HEK293 (cell line): Measurements from ENCODE around the gene ZNF761.
A peak's percentile ranks its signal among the peaks of the same experiment; 100 is the strongest.

Experiments
- CTCF ChIA-PET: fragments of 350-600 bp; formaldehyde crosslinking; extraction: SDS; loops from one replicate; lab custom pipeline; 2021; ENCODE audit warnings: antibody characterized with exemption; lab: Yijun Ruan, JAX
- POLR2A ChIA-PET: fragments of 300-600 bp; formaldehyde crosslinking; extraction: SDS; loops from one replicate; lab custom pipeline; 2020; ENCODE audit warnings: antibody characterized with exemption, inconsistent platforms; lab: Yijun Ruan, JAX
- H3K27ac ChIP-seq: fragments of 200-500 bp; sonication (Bioruptor generic); 2 replicates; pipeline ENCODE4 v1.5.1; 2014; ENCODE audit warnings: low read depth, low read length, control low read depth, inconsistent platforms; ENCODE audit errors: extremely low read depth
- H3K36me3 ChIP-seq, 2 experiments: fragments of 200-500 bp in 1 of 2; sonication (Bioruptor generic) in 1 of 2; 1 replicate in 1 of 2; 2 replicates in 1 of 2; pipeline ENCODE4 v1.5.1; 2014 to 2017; ENCODE audit warnings: inconsistent platforms in 2 of 2, low read length in 2 of 2; ENCODE audit not compliant: control insufficient read depth in 2 of 2, insufficient read depth in 1 of 2
- H3K4me1 ChIP-seq: fragments of 200-500 bp; sonication (Bioruptor generic); 2 replicates; pipeline ENCODE4 v1.5.1; 2014; ENCODE audit warnings: mild to moderate bottlenecking, low read length, inconsistent platforms; ENCODE audit not compliant: control insufficient read depth, insufficient read depth
- H3K4me3 ChIP-seq: 2 replicates; pipeline ENCODE4 v1.5.1; 2011; ENCODE audit warnings: low read depth, mild to moderate bottlenecking, control low read depth, low read length, moderate library complexity
- H3K9me3 ChIP-seq: fragments of 200-500 bp; sonication (Bioruptor generic); 2 replicates; pipeline ENCODE4 v1.5.1; 2014; ENCODE audit warnings: low read depth, low read length, inconsistent platforms; ENCODE audit not compliant: control insufficient read depth, insufficient read depth
- BCL11A ChIP-seq: fragments of 450-650 bp; formaldehyde crosslinking; IDR thresholded peaks from 2 replicates; pipeline ENCODE4 v1.5.1; 2016; ENCODE audit warnings: low read depth, missing biosample characterization, missing genetic modification characterization
- KLF8 ChIP-seq: fragments of 450-650 bp; formaldehyde crosslinking; IDR thresholded peaks from 2 replicates; pipeline ENCODE4 v1.5.1; 2016; ENCODE audit warnings: missing biosample characterization, missing genetic modification characterization
- REPIN1 ChIP-seq: fragments of 450-650 bp; formaldehyde crosslinking; IDR thresholded peaks from 2 replicates; pipeline ENCODE4 v1.5.1; 2017; ENCODE audit warnings: missing biosample characterization, missing genetic modification characterization, low read depth
- SP3 ChIP-seq: fragments of 450-650 bp; formaldehyde crosslinking; IDR thresholded peaks from 2 replicates; pipeline ENCODE4 v1.5.1; 2016; ENCODE audit warnings: missing biosample characterization, missing genetic modification characterization
- ZBTB20 ChIP-seq: fragments of 450-650 bp; formaldehyde crosslinking; IDR thresholded peaks from 2 replicates; pipeline ENCODE4 v1.5.1; 2016; ENCODE audit warnings: missing biosample characterization, missing genetic modification characterization
- ZBTB8A ChIP-seq: fragments of 450-650 bp; formaldehyde crosslinking; IDR thresholded peaks from 2 replicates; pipeline ENCODE4 v1.5.1; 2016; ENCODE audit warnings: missing biosample characterization, missing genetic modification characterization
- ZFP37 ChIP-seq: fragments of 450-650 bp; formaldehyde crosslinking; IDR thresholded peaks from 2 replicates; pipeline ENCODE4 v1.5.1; 2016; ENCODE audit warnings: missing biosample characterization, missing genetic modification characterization
- ZIC2 ChIP-seq: fragments of 450-650 bp; formaldehyde crosslinking; IDR thresholded peaks from 2 replicates; pipeline ENCODE4 v1.5.1; 2016; ENCODE audit warnings: missing biosample characterization, missing genetic modification characterization
- ZNF114 ChIP-seq: fragments of 450-650 bp; formaldehyde crosslinking; IDR thresholded peaks from 2 replicates; pipeline ENCODE4 v1.5.0; 2017; ENCODE audit warnings: missing biosample characterization, missing genetic modification characterization
- ZNF121 ChIP-seq: fragments of 450-650 bp; formaldehyde crosslinking; IDR thresholded peaks from 2 replicates; pipeline ENCODE4 v1.5.1; 2016; ENCODE audit warnings: missing biosample characterization, missing genetic modification characterization
- ZNF280C ChIP-seq: fragments of 450-650 bp; formaldehyde crosslinking; IDR thresholded peaks from 2 replicates; pipeline ENCODE4 v1.5.1; 2016; ENCODE audit warnings: missing biosample characterization, missing genetic modification characterization
- ZNF324 ChIP-seq: fragments of 450-650 bp; formaldehyde crosslinking; IDR thresholded peaks from 2 replicates; pipeline ENCODE4 v1.5.1; 2016; ENCODE audit warnings: missing biosample characterization, missing genetic modification characterization
- ZNF335 ChIP-seq: fragments of 450-650 bp; formaldehyde crosslinking; conservative IDR thresholded peaks from 2 replicates; pipeline ENCODE4 v1.5.1; 2016; ENCODE audit warnings: missing biosample characterization, missing genetic modification characterization
- ZNF37A ChIP-seq: fragments of 450-650 bp; IDR thresholded peaks from 2 replicates; pipeline ENCODE4 v1.5.1; 2018; ENCODE audit warnings: missing biosample characterization, missing genetic modification characterization
- ZNF391 ChIP-seq: fragments of 450-650 bp; formaldehyde crosslinking; IDR thresholded peaks from 2 replicates; pipeline ENCODE4 v1.5.1; 2016; ENCODE audit warnings: low read depth, missing biosample characterization, missing genetic modification characterization, borderline replicate concordance
- ZNF416 ChIP-seq: fragments of 450-650 bp; formaldehyde crosslinking; IDR thresholded peaks from 2 replicates; pipeline ENCODE4 v1.5.1; 2016; ENCODE audit warnings: missing biosample characterization, missing genetic modification characterization
- ZNF473 ChIP-seq: fragments of 450-650 bp; formaldehyde crosslinking; IDR thresholded peaks from 2 replicates; pipeline ENCODE4 v1.5.1; 2017; ENCODE audit warnings: missing biosample characterization, missing genetic modification characterization
- ZNF488 ChIP-seq: fragments of 450-650 bp; formaldehyde crosslinking; IDR thresholded peaks from 2 replicates; pipeline ENCODE4 v1.5.1; 2016; ENCODE audit warnings: missing biosample characterization, missing genetic modification characterization
- ZNF514 ChIP-seq: fragments of 450-650 bp; formaldehyde crosslinking; IDR thresholded peaks from 2 replicates; pipeline ENCODE4 v1.5.1; 2016; ENCODE audit warnings: missing biosample characterization, missing genetic modification characterization
- ZNF555 ChIP-seq: fragments of 450-650 bp; formaldehyde crosslinking; conservative IDR thresholded peaks from 2 replicates; pipeline ENCODE4 v1.5.1; 2017; ENCODE audit warnings: missing biosample characterization, mild to moderate bottlenecking, missing genetic modification characterization, inconsistent platforms
- ZNF624 ChIP-seq: fragments of 450-650 bp; formaldehyde crosslinking; IDR thresholded peaks from 2 replicates; pipeline ENCODE4 v1.5.1; 2017; ENCODE audit warnings: missing biosample characterization, missing genetic modification characterization
- ZNF645 ChIP-seq: fragments of 450-650 bp; formaldehyde crosslinking; IDR thresholded peaks from 2 replicates; pipeline ENCODE4; 2016; ENCODE audit warnings: missing biosample characterization, missing genetic modification characterization
- ZNF664 ChIP-seq: fragments of 450-650 bp; formaldehyde crosslinking; IDR thresholded peaks from 2 replicates; pipeline ENCODE4 v1.5.1; 2016; ENCODE audit warnings: missing biosample characterization, missing genetic modification characterization
- ZNF707 ChIP-seq: fragments of 450-650 bp; formaldehyde crosslinking; IDR thresholded peaks from 2 replicates; pipeline ENCODE4 v1.5.1; 2016; ENCODE audit warnings: missing biosample characterization, missing genetic modification characterization
- ZNF747 ChIP-seq: fragments of 450-650 bp; formaldehyde crosslinking; IDR thresholded peaks from 2 replicates; pipeline ENCODE4 v1.5.1; 2016; ENCODE audit warnings: missing biosample characterization, missing genetic modification characterization
- ZNF777 ChIP-seq: fragments of 450-650 bp; formaldehyde crosslinking; IDR thresholded peaks from 2 replicates; pipeline ENCODE4 v1.5.1; 2017; ENCODE audit warnings: missing biosample characterization, missing genetic modification characterization, borderline replicate concordance
- ZNF830 ChIP-seq: fragments of 450-650 bp; IDR thresholded peaks from 2 replicates; pipeline ENCODE4 v1.5.0; 2018; ENCODE audit warnings: missing biosample characterization, missing genetic modification characterization, low read depth, mild to moderate bottlenecking, moderate library complexity
- ZNF837 ChIP-seq: fragments of 450-650 bp; formaldehyde crosslinking; IDR thresholded peaks from 2 replicates; pipeline ENCODE4 v1.5.1; 2016; ENCODE audit warnings: missing biosample characterization, missing genetic modification characterization
- TF ChIP-seq, protein P1 (sequence below): fragments of 450-650 bp; formaldehyde crosslinking; IDR thresholded peaks from 2 replicates; pipeline ENCODE4 v1.5.1; 2016; ENCODE audit warnings: missing biosample characterization, missing genetic modification characterization
- TF ChIP-seq, protein P2 (sequence below): fragments of 450-650 bp; formaldehyde crosslinking; conservative IDR thresholded peaks from 2 replicates; pipeline ENCODE4 v1.5.1; 2016; ENCODE audit warnings: low read depth, missing biosample characterization, missing genetic modification characterization

The ZNF761 gene

DNA sequence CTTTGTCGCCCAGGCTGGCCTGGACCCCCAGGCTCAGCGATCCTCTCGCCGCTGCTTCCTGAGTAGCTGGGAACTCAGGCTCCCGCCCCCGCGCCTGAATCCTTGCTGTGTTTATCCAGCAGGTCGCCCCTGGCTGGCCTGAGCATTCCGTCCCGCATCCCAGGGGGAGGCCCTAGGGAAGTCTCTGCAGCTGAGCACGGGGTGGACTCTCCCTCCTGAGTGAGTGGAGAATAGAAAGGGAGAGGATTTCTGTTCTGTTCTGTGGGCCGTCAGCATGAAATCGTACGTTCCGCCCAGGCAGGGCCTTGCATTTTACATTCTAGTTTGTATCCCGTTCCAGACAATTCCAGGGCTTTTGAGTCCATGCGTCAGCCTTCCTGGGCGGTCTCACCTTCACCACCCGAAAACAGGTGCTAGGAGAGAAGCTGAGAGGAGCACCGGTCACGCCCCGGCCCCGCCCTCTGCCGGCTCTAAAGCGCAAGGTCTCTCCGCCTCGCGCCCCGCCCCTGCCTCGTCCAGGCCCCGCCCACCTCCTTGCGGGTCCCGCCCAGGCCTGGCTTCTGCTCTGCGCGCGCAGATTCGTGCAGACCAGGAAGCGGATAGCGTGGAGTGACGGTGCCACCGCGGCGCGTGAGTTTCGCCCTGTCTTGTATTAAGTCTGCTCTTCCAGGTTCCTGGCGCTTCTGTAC is at the start of gene ZNF761:
TSS of gene ZNF761 (plus strand) at position 586 of the 689 bp plus-strand sequence. CDS start 15,285 bp downstream, outside the sequence.
- no peaks in the 10 kb centered on the region for H3K9me3 ChIP-seq
- peak within 1 kb of the TSS; percentile 94 for H3K4me3 ChIP-seq
- ChIA-PET CTCF (interaction anchor here (0.6 to 1.0 kb wide), 4 partner anchors 100 to 361 kb away, joined by 3 to 6 read pairs (median 4); no protein-coding TSS in a partner anchor), POLR2A (no interaction called here)
- H3K27ac ChIP-seq, result no peak within 1 kb of the TSS; the same call in 1 of the 2 replicates
- peaks cover 13 to 29% of the 10 kb centered on the region in 2 experiments for H3K36me3 ChIP-seq
- H3K4me1 ChIP-seq, result no peaks in the 10 kb centered on the region
- TF ChIP-seq SP3 (tag by site-specific recombination), result peak; percentile 92
- TF ChIP-seq ZNF391 (tag by site-specific recombination), result no peak
- TF ChIP-seq ZIC2 (tag by site-specific recombination), result no peak
- TF ChIP-seq ZNF514 (tag by site-specific recombination), result no peak
- no peak for TF ChIP-seq ZNF114 (tag by site-specific recombination)
- TF ChIP-seq REPIN1 (tag by site-specific recombination), result no peak
- peak; percentile 90 for TF ChIP-seq ZBTB8A (tag by site-specific recombination)
- TF ChIP-seq ZNF416 (tag by site-specific recombination), result no peak
- no peak for TF ChIP-seq ZNF664
- TF ChIP-seq, protein P1, sequence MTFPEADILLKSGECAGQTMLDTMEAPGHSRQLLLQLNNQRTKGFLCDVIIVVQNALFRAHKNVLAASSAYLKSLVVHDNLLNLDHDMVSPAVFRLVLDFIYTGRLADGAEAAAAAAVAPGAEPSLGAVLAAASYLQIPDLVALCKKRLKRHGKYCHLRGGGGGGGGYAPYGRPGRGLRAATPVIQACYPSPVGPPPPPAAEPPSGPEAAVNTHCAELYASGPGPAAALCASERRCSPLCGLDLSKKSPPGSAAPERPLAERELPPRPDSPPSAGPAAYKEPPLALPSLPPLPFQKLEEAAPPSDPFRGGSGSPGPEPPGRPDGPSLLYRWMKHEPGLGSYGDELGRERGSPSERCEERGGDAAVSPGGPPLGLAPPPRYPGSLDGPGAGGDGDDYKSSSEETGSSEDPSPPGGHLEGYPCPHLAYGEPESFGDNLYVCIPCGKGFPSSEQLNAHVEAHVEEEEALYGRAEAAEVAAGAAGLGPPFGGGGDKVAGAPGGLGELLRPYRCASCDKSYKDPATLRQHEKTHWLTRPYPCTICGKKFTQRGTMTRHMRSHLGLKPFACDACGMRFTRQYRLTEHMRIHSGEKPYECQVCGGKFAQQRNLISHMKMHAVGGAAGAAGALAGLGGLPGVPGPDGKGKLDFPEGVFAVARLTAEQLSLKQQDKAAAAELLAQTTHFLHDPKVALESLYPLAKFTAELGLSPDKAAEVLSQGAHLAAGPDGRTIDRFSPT (tag by site-specific recombination), result no peak
- TF ChIP-seq ZNF624 (tag by site-specific recombination), result no peak
- TF ChIP-seq ZNF707 (tag by site-specific recombination), result no peak
- TF ChIP-seq KLF8 (tag by site-specific recombination), result peak; percentile 83
- no peak for TF ChIP-seq ZNF747 (tag by site-specific recombination)
- no peak for TF ChIP-seq ZNF777 (tag by site-specific recombination)
- no peak for TF ChIP-seq ZNF830 (tag by site-specific recombination)
- no peak for TF ChIP-seq ZNF37A (tag by site-specific recombination)
- TF ChIP-seq ZFP37 (tag by site-specific recombination), result no peak
- TF ChIP-seq ZNF488 (tag by site-specific recombination), result no peak
- no peak for TF ChIP-seq BCL11A (tag by site-specific recombination)
- no peak for TF ChIP-seq ZNF121 (tag by site-specific recombination)
- no peak for TF ChIP-seq ZNF280C (tag by site-specific recombination)
- TF ChIP-seq ZNF555 (tag by site-specific recombination), result no peak
- TF ChIP-seq ZNF324, result no peak
- TF ChIP-seq ZNF645 (tag by site-specific recombination), result no peak
- TF ChIP-seq, protein P2, sequence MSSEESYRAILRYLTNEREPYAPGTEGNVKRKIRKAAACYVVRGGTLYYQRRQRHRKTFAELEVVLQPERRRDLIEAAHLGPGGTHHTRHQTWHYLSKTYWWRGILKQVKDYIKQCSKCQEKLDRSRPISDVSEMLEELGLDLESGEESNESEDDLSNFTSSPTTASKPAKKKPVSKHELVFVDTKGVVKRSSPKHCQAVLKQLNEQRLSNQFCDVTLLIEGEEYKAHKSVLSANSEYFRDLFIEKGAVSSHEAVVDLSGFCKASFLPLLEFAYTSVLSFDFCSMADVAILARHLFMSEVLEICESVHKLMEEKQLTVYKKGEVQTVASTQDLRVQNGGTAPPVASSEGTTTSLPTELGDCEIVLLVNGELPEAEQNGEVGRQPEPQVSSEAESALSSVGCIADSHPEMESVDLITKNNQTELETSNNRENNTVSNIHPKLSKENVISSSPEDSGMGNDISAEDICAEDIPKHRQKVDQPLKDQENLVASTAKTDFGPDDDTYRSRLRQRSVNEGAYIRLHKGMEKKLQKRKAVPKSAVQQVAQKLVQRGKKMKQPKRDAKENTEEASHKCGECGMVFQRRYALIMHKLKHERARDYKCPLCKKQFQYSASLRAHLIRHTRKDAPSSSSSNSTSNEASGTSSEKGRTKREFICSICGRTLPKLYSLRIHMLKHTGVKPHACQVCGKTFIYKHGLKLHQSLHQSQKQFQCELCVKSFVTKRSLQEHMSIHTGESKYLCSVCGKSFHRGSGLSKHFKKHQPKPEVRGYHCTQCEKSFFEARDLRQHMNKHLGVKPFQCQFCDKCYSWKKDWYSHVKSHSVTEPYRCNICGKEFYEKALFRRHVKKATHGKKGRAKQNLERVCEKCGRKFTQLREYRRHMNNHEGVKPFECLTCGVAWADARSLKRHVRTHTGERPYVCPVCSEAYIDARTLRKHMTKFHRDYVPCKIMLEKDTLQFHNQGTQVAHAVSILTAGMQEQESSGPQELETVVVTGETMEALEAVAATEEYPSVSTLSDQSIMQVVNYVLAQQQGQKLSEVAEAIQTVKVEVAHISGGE, result no peak
- no peak for TF ChIP-seq ZNF837 (tag by site-specific recombination)
- TF ChIP-seq ZNF473, result no peak
- peak; percentile 76 for TF ChIP-seq ZBTB20 (tag by site-specific recombination)
- peak; percentile 86 for TF ChIP-seq ZNF335 (tag by site-specific recombination)
